Activated CD4-positive, alpha-beta T cell treated with anti-CD3 and anti-CD28 coated beads for 24 hours (primary cell): ENCODE data around the gene SNAPIN.
A peak's percentile ranks its signal among the peaks of the same experiment; 100 is the strongest.
"Not testable (repeated sequence)": the region's sequence is repeated elsewhere in the genome, so short reads cannot be mapped to it uniquely, and the experiment has no call there.

Experiments
- DNase-seq, 2 donors: peaks; one replicate each; pipeline ENCODE4 v3.0.0-alpha.2; 2020; ENCODE audit warnings: low read depth in 2 of 2

Gene SNAPIN

DNA sequence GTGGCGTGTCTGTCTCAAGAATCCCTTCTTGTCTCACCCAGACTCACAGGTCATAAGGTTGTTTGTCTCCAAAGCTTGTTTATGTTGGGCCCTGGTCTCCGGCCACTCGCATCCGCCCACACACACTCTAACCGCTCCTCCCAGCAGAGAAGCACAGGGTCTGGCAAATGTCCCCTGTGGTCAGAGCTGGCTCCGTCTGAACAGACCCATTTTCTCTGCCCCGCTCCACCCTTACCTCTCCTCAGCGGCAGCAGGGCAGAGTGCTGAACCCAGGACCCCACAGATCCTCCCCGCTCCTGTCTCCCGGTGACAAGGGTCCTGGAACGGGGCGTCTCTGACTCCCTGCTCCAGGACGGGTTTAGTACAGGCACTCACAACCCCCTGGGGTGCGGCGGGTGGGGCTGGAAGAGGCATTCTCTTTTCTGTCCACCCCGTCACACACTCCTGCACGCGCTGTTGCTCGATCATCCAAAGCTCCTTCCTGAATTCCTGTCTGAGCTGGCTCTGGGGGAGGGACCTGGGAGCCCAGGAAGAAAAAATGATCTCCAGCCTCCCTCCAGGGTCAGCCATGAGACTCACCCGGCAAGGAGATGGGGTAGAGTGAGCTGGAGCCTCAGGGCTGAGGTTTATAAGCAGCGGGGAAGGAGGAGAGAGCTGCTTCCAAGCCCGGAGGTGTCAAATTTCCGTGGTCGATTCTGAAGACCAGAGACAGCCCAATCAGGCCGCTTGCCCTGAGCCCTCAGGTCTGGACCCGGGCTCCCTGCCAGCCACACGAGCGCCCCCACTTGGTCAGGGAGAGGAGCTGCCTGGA is 31.4 kb upstream of the SNAPIN start, which contains the start of gene S100A13:
TSS of gene S100A13 (minus strand) at position 602 of the 811 bp plus-strand sequence. CDS start 1,033 bp downstream, outside the sequence.
- DNase-seq: no peak

DNA sequence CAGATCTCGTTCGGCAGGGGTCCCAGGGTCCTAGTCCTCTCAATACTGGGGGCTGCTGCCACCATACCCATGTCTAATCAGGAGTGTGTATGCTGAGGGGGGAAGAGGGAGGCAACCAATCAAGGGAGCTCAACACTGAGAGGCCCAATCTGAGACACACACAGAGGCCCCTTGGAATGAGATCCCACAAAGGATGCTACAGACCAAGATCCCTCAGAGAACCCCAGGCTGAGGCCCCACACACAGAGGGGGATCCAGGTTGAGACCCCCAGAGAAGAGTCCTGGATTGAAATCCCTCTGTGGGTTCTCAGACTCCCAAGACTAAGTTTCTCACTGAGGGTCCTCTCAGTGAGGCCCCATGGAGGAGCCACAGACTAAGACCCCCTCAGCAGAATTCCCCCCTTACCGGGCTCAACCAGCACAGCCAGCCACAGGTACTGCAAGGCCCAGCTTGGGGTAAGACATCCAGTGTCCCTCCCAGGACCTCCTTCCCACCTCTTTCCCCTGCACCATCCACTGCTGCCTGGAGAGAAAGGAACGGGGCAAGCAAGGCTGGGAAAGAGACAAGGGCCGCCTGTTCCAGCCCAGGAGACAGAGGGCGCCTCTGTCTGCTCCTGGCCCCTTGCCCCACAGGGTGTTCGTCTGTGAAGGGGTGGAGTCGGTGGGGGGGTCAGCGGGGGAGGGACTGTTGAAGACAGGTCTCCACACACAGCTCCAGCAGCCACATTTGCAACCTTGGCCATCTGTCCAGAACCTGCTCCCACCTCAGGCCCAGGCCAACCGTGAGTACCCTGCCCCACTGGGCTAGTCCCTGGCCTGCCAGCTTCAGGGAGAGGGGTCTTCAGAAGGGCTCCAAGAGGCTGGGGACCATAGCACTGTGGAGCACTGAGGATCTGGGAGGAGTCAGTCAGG is 30.5 kb upstream of the SNAPIN start, which contains the start of gene S100A1:
TSS of gene S100A1 (plus strand) at position 720 of the 912 bp plus-strand sequence. CDS start 2,088 bp downstream, outside the sequence.
- DNase-seq: no peak

DNA sequence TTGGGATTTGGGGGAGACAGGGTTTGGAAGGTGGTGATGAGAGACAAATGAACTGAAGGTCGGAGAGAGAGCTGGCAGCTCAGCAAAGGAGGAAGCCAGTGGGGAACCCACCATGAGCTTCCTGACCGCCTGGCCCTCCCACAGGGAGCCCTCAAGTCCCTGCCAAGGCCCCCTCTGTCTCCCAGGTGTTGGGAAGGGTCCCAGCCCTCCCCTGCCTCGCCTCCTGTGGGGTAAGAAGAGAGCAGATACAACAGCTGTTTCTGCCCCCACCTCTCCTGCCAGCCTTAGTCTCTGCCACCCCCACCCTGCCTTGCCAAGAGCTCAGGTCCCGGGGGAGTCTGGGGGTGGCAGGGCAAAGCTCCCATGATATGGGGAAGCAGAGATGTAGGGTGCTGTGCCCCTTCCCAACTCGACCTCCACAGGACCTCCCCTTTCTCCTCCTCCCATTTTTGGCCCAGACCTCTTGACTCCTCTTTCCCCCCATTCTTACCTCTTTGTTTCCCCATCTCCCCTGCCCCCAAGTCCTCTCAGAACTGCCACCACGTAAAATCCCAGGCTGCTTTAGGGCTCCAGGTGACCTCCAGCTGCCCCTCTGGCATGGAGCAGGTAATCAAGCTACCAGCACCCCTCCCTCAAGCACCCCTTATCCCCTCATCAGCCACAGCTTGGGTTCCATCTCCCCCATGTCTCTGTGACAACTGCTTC is 29.7 kb upstream of the SNAPIN start:
- no peak for DNase-seq

DNA sequence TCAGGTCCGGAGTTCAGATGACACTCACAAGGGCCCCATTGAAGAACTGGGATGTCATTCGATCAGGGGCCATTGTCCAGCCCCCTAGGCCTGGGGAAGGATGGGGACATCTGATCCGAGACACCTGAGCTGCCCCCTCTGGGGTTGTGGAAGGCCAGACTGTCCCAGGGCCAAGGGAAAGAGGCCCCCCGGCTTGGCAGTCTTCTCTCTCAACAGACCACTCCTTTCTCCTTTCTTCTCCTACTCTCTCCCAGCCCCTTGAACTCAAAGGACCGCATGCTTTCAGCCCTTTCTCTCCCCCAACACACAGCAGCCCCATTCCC is 29.2 kb upstream of the SNAPIN start:
- no peak for DNase-seq

DNA sequence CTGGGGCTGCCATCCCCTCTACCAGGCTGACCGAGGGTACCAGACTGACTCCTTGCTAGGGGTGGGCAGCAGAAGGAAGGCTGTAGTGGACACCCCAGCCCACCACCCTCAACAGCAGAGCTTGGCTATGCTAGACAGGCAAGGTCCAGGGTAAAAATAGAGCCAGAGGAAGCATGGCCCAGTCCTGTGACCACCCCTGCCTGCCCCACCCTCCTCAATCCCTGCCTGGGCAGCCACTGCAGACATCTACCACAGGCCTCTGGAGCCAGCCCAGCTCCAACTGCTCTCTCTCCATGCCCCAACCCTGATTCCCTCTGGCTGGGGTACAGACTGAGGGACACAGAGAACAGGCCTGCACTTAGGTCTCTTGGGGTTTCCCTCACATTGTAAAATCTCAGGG is 28.5 kb upstream of the SNAPIN start:
- DNase-seq: no peak

DNA sequence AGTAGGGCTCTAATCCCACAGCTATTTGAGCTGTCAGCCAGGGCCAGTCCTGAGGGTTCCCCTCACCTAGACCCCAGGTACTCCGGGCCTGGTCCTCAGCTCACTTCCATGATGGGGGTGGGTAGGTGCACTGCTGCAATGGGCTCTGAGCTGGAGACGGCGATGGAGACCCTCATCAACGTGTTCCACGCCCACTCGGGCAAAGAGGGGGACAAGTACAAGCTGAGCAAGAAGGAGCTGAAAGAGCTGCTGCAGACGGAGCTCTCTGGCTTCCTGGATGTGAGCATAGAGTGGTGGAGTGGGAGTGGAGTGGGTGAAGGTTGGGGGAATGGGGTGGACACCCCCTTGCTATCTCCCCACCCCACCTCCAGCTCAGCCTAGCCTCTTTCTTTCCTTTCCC is 28.1 kb upstream of the SNAPIN start:
- DNase-seq: no peak

DNA sequence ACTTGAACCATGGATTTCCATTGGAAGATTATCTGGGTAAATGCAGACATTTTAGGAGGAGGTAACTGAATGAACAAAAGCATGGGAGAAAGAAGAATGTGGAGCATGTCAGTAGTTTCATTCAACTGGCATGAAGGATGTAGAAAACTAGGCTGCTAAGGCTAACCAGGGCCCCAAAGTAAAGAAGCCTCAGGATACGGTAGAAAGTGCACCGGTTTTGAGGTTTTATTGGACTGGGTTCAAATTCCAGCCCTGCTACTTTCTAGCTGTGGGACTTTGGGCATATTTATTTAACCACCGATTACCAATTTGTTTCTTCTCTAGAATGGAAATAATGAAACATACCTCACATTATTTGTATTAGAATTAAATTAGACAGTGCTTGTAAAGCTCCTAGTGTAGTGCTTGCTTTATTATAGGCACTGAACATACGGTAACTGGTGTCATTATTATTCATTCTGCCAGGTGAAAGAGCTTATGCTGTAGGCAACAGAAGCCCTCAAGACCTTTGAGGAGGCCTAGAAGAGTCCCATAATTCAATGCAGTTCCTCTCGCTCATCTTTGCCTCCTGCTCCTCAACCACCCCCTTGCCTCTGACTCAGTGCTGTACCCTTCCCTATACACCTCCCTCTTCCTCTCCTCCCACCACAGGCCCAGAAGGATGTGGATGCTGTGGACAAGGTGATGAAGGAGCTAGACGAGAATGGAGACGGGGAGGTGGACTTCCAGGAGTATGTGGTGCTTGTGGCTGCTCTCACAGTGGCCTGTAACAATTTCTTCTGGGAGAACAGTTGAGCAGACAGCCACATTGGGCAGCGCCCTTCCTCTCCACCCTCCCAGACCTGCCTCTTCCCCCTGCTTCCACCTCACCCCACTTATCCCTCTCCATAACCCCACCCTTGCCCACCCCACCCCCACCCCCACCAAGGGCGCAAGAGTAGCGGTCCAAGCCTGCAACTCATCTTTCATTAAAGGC is 27.2 kb upstream of the SNAPIN start:
- no peak for DNase-seq

DNA sequence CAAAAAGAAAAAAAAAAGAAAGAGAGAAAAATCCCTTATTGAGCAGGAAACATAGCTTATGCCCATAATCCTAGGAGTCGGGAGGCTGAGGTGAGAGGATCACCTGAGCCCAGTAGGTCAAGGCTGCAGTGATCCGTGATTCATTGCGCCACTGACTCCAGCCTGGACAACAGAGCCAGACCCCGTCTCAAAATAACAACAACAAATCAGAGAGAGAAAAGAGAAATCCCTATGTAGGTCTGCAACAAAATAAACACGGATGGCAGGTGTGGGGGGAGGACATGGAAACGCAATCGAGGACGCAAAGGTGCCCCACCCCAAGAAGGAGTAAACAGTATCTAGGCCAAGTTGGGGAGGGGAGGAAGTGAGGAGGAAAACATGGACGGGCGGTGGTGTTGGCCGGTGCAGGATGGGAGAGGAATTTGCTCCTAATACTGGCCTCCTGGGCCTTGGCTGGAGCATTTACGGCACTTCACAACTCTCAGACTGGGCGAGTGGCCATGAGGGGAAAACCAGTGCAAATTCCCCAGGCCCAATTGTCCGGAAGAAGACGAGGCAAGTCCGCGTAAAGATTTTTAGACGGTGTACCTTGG is 25.2 kb upstream of the SNAPIN start:
- no peak for DNase-seq

DNA sequence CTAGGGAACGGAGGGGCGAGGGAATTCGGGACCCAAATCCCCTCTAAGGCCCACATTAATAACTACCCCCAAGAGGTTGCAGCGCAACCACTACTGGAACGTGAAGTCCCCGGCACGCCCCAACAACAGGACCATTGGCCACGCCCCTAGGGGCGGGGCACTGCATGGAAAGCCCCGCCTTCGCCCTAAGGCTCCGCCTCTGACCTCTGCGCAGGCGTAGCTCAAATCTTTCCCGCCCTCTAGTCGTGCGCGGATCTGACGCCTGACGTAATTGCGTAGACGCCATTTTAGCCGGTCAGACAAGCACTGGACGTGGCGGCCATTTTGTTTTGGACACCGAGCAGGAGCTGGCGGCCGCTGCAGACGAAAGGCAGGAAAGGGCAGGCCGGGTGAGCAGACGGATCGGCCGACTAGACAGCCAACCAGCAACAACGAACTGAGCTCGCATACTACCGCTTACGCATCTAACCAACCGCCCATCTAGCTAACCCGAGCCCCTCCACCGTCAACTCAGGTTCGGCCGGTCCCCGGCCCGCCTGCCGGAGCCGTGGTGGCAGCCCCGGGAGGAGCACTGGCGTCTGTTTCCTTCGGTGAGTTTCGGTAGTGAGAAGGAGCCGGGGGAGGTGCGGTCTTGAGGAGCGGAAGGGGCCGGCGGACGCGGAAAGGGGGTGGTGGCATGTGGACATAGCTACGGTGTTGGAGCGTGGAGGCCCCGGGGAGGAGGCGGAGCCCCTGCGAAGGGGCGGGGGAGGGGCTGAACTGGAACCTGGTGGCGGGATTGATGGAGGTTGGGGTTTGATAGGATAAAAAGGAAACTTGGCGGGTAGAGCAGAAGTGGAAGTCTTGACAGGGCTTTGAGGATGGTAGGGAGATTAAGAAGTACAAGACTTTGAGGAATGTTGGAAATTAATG is 24.5 kb upstream of the SNAPIN start, which contains the start of gene CHTOP:
TSS of gene CHTOP (plus strand) at position 313 of the 912 bp plus-strand sequence. CDS start 2,523 bp downstream, outside the sequence.
- peak; percentile 94 for DNase-seq

DNA sequence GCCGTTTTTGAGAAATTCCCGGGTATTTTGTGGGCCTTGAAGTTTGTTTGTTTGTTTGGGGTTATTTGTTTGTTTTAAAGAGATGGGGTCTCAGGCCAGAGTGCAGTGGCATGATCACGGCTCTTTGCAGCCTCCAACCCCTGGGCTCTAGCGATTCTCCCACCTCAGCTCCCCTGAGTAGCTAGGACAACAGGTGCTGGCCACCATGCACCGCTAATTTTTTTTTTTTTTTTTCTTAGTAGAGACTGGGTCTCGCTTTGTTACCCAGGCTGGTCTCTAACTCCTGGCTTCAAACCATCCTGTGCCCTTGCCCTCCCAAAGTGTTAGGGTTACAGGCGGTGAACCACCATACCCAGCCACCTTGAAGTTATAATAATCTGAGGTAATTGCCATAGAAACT is 22.6 kb upstream of the SNAPIN start:
- no peak for DNase-seq

DNA sequence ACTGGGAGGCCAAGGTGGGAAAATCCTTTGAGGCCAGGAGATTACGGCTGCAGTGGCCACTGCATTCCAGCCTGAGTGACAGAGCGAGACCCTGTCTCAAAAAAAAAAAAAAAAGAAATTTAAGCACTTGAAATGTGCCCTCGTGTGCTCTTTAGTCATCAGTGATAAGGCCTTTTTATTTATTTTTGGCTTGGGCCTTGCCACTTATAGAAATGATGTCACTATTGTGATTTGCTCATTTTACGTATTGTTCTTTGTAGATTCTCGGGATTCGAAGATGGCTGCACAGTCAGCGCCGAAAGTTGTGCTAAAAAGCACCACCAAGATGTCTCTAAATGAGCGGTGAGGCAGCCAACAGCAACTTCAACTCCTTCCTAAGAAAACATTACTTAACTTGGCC is 22.2 kb upstream of the SNAPIN start:
- no peak for DNase-seq

DNA sequence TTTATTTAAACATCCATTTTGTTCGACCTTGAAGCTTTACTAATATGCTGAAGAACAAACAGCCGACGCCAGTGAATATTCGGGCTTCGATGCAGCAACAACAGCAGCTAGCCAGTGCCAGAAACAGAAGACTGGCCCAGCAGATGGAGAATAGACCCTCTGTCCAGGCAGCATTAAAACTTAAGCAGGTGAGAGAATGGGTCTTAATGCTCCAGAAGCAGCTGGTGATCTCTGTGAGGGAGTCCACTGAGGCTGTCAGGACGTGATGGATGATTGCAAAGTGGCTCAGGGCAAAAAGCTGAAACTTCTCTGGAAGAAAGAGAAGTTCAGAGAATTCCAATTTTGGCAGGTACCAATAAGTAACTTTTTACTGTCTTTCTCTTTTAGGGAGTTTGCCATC is 20.2 kb upstream of the SNAPIN start:
- DNase-seq: no peak

DNA sequence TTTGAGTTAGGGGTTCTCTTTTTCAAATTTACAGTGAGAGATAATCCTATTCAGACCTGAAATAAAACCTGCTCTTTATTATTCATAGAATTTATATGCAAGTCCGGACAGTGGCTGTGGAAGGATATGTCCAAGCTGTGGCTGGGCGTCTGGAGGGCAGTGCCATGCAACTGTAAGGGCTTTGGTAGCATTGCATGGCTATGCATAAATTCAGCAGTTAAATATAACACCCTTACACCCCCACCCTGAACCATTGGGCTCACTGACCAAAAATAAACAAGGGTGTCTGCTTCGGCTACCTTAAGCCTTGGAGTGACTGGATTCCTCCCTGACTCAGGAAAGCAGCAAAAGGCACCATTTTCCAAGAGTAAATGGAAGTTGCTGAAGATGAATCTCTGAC is 19.2 kb upstream of the SNAPIN start:
- DNase-seq: no peak

DNA sequence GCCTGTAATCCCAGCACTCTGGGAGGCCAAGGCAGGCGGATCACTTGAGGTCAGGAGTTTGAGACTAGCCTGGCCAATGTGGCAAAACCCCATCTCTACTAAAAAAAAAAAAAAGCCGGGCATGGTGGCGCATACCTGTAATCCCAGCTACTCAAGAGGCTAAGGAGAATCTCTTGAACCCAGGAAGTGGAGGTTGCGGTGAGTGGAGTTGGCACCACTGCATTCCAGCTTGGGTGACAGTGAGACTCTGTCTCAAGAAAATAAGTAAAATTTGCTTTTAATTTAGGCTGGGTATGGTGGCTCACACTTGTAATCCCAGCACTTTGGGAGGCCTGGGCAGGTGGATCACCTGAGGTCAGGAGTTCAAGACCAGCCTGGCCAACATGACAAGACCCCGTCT is 18.3 kb upstream of the SNAPIN start:
- not testable (repeated sequence) for DNase-seq

DNA sequence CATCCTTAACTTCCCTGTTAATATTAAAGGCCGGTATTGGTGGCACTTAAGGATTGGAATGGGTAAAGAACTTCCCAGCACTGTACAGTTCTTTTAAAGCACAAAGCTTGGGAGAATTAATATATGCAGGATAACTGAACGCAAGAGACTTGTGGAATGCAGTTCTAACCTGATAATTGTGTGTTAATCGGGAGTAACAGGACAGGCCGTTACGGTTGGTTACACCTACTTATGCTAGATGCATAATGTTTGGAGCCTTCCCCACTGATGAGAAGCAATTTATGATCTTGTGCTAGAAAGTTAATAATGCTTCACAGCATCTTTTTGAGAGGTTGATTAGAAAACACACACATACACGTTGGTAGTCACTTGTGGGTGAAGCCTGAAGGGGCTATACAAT is 17.6 kb upstream of the SNAPIN start:
- DNase-seq: no peak

DNA sequence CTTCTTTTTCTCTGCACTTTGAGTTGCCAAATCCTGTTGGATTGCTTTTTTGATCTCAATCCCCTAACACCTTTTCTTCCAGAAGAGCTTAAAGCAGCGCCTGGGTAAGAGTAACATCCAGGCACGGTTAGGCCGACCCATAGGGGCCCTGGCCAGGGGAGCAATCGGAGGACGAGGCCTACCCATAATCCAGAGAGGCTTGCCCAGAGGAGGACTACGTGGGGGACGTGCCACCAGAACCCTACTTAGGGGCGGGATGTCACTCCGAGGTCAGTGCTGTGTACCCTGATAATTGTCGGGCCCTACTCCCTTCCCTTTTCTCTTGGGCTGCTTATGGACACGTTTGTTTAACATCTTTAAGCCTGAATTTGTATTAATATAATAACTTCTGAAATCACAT is 16.3 kb upstream of the SNAPIN start:
- no peak for DNase-seq

DNA sequence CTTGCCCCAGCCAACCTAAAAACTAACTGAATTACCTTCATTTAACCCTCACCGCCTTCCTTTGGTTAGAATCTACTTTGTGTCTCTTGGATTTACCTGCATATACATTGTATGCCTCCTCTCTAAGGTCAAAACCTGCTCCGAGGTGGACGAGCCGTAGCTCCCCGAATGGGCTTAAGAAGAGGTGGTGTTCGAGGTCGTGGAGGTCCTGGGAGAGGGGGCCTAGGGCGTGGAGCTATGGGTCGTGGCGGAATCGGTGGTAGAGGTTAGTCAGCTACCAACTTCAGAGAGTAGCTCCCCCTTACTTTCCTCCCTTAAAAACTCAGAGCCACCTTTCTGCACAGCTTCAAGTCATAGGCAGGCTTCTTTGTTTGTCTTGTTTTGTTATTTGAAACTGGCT is 15.4 kb upstream of the SNAPIN start:
- DNase-seq: no peak

DNA sequence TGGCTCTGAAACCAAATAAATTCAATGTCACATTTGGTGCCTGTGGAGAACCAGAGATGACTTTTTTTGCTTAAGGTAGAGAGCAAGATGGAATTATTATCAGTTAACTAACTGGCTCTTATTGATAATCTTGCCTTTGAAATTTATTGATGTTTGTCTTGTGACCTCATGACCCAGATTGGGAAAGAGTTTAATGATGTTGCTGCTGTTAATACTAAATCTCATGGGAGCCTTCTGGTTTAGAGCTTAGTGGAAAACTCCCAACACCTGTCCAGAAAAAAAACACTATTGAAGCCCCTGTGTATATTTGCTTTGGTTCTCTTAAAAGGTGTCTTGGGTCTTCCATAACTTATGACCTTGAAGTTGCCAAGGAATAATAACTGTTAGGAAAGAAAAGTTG is 14.7 kb upstream of the SNAPIN start:
- no peak for DNase-seq

DNA sequence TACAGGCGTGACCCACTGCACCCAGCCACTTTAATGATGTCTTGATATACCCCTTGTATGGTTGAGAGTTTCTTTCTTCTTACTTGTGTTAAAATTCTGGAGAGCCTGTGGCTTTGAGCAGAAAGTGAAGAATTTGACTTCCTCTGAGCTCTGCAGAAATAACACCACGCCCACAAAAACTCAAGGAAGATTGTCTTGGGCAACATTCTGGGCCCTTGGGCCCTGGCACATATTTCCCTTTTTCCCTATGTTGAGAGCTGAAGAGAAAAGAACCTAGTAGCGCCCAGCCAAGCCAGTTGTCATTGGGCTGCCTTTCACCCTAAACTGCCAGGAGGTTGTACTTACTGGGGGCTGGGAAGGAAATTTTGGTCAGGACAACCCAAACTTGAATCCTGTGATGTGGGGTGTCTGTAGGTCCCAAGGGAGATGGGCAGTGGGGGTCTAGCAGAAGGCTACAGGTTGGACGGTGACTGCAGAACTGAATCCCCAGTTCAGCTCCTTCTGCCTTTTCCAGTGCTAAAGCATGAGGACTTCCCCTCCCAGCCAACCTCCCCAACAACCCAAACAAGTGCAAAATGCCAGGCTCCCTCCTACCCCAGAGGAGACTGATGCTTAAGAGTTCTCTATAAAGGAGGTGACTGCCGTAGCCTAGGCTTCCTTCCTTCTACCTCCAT is 11.7 kb upstream of the SNAPIN start:
- DNase-seq: no peak
